Uterus (tissue), 2 donors: ENCODE measurements around the gene MKI67.

Experiments used
- CTCF ChIP-seq, 4 experiments: fragments of 200-600 bp in 2 of 4; fragments of 450-650 bp in 2 of 4; sonication (generic) in 2 of 4; IDR thresholded peaks; one replicate each; pipeline ENCODE4 v1.5.1; 2016 to 2019; ENCODE audit warnings: antibody characterized with exemption in 4 of 4, mild to moderate bottlenecking in 2 of 4, moderate library complexity in 1 of 4
- POLR2A ChIP-seq, 2 donors: fragments of 450-650 bp; IDR thresholded peaks; one replicate each; pipeline ENCODE4 v1.6.1; 2016; ENCODE audit warnings: antibody characterized with exemption in 2 of 2, mild to moderate bottlenecking in 1 of 2, moderate library complexity in 1 of 2

- TF ChIP-seq CTCF (IDR thresholded peaks at IDR 0.05): no peak
- TF ChIP-seq POLR2A (IDR thresholded peaks at IDR 0.05): no peak
These were observed 54.2 kb downstream of the MKI67 start for GRCh38 chr10:128072046-128072445.
